Upper lobe of left lung (tissue), 6 donors: ENCODE measurements around the gene PRKAG2. TPM values are rescaled to one million over a fixed set of nuclear protein-coding genes. Genes with fewer than 3 reads are reported as not detected.
"Not testable (repeated sequence)": the region's sequence is repeated elsewhere in the genome, so short reads cannot be mapped to it uniquely, and the experiment has no call there.

ENCODE experiments used
- ATAC-seq, 2 donors: fragments of 200-7000 bp; cut with Tn5 transposase; one replicate each; pipeline ENCODE4 v1.9.1; 2022; ENCODE audit warnings: mild to moderate bottlenecking in 2 of 2, moderate library complexity in 2 of 2; ENCODE audit not compliant: low FRiP score in 2 of 2
- DNase-seq, 2 donors: peaks; one replicate each; pipeline ENCODE4 v3.0.0-alpha.2; 2019 to 2020
- H3K27ac ChIP-seq, 4 donors: fragments of 200-600 bp; sonication (generic); one replicate each; pipeline ENCODE4 v1.5.1; 2016 to 2019
- H3K27me3 ChIP-seq, 4 donors: fragments of 200-600 bp; sonication (generic); one replicate each; pipeline ENCODE4 v1.5.1; 2017 to 2019
- H3K36me3 ChIP-seq, 4 donors: fragments of 200-600 bp; sonication (generic); one replicate each; pipeline ENCODE4 v1.5.1; 2016 to 2019
- H3K4me1 ChIP-seq, 4 donors: fragments of 200-600 bp; sonication (generic); one replicate each; pipeline ENCODE4 v1.5.1; 2018 to 2019
- H3K4me3 ChIP-seq, 4 donors: fragments of 200-600 bp; sonication (generic); one replicate each; pipeline ENCODE4 v1.5.1; 2017 to 2019; ENCODE audit warnings: mild to moderate bottlenecking in 2 of 4, moderate library complexity in 1 of 4
- H3K9me3 ChIP-seq, 4 donors: fragments of 200-600 bp; sonication (generic); one replicate each; pipeline ENCODE4 v1.5.1; 2018 to 2019
- EP300 ChIP-seq, 4 donors: sonication (generic); formaldehyde crosslinking; IDR thresholded peaks; one replicate each; pipeline ENCODE4 v1.5.1; 2017; ENCODE audit warnings: antibody characterized with exemption in 4 of 4, control low read depth in 2 of 4
- POLR2A ChIP-seq, 4 donors: fragments of 450-650 bp; IDR thresholded peaks; one replicate each; pipeline ENCODE4 v1.5.1; 2016 to 2017; ENCODE audit warnings: antibody characterized with exemption in 4 of 4, mild to moderate bottlenecking in 2 of 4
- POLR2AphosphoS5 ChIP-seq, 2 donors: sonication (generic); formaldehyde crosslinking; IDR thresholded peaks; one replicate each; pipeline ENCODE4 v1.5.1; 2017; ENCODE audit warnings: antibody characterized with exemption in 2 of 2
- WGBS, 2 donors: methylation state at CpG; one replicate each; pipeline ENCODE4 v1.1.5; 2017 to 2018; 5-methylcytosine and 5-hydroxymethylcytosine counted together
- total RNA-seq, 6 donors: library from RNA; depleted of rRNA in 4 of 6; stranded (reverse); fragments of >200 nt in 4 of 6; gene quantifications; one replicate each; pipeline versions ENCODE4 v1.1.0 to v1.2.1, GENCODE V29; 2016 to 2021
- TF ChIP-seq, protein P1 (sequence below), 6 experiments: fragments of 450-650 bp in 4 of 6; fragments of 200-600 bp in 2 of 6; sonication (generic) in 2 of 6; IDR thresholded peaks; one replicate each; pipeline ENCODE4 v1.5.1; 2016 to 2019; ENCODE audit warnings: antibody characterized with exemption in 6 of 6
- donor health status: DM: no; HTN: no; CAD: no; lungs with moderate emphysema.
- donor health status: DM: no; HTN: yes; CAD: no; lungs with severe emphysema.

Gene PRKAG2
- total RNA-seq, 6 donors from 2014 or later: 20.6 to 68.1 (median 29.6) TPM

DNA sequence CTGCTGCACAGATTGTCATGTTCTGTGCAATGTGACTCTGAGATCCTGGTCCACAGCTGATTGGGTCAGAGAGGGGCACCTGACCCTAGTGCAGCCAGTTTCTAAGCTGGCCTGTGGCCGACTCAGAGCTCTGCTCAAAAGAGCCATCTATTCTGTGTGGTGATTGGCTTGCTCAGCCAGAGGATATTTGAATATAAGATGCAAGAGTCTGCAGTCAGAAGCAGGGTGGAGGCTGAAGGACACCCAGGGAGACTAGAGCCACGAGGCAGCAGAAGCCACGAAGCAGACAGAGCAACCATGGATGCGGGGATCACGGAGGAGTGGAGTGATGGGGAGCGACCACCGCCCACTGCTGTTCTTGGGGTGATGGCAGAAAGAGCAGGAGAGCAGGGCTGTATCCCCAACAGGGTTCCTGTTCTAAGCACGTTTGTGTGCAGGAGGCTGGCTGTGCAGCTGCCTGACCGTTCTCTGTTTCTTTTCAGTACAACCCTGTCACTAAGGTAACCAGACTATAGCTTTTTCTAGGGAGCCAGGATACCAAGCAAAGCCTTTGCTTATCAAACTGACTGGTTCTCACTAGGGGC, 337.7 kb downstream of the PRKAG2 start:
- Histone ChIP-seq H3K27ac (no peak overlapping the region), H3K4me3 (no peak overlapping the region), H3K36me3 (no peaks in the 10 kb centered on the region), H3K4me1 (peaks cover 0 to 3% (median 0%) of the 10 kb centered on the region in 4 donors), H3K9me3 (no peaks in the 10 kb centered on the region), H3K27me3 (no peaks in the 10 kb centered on the region)
- 74 to 79% methylated on average over 9 of the region's 9 CpGs for WGBS, 2 donors
- ATAC-seq: peak in 1 of 2 donors; percentile 23
- TF ChIP-seq, protein P1, sequence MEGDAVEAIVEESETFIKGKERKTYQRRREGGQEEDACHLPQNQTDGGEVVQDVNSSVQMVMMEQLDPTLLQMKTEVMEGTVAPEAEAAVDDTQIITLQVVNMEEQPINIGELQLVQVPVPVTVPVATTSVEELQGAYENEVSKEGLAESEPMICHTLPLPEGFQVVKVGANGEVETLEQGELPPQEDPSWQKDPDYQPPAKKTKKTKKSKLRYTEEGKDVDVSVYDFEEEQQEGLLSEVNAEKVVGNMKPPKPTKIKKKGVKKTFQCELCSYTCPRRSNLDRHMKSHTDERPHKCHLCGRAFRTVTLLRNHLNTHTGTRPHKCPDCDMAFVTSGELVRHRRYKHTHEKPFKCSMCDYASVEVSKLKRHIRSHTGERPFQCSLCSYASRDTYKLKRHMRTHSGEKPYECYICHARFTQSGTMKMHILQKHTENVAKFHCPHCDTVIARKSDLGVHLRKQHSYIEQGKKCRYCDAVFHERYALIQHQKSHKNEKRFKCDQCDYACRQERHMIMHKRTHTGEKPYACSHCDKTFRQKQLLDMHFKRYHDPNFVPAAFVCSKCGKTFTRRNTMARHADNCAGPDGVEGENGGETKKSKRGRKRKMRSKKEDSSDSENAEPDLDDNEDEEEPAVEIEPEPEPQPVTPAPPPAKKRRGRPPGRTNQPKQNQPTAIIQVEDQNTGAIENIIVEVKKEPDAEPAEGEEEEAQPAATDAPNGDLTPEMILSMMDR (IDR thresholded peaks at IDR 0.05): no peak
- TF ChIP-seq POLR2AphosphoS5 (IDR thresholded peaks at IDR 0.05): no peak
- no peak for TF ChIP-seq POLR2A (IDR thresholded peaks at IDR 0.05)
- no peak for TF ChIP-seq EP300 (IDR thresholded peaks at IDR 0.05)
- DNase-seq: no peak

DNA sequence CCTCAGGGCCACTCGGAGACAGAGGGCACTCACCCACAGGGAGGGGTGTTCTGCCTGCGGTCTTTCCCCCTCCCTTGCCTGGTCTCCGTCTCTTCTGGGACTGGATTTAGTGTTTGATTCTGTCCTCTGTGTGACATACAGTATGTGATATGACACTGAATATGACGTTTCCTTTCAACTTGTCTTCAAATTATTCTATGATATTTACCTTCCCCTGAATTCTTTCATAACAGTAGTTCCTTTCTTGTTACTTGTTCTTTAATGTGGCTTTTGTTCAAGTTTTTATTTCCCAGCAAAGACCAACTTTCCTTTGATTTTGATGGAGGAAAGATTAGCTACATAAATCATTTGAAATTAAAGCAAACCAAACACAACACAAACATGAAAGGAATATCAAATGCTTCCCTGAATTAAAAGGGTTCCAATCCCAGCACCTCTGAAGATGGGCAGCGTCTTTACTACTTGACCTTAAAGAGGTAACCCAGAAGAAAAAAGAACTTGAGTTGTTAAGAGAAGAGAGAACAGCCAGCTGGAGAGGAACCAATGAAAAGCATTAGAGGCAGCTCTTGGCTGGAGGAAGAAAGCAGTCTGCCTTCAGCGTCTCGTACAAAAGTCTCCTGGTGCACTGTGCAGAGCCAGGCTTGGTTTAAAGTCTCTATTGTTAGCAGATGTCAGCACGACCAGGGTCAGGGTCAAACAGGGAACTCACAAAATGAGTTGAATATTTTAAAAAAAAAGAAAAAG, 338.9 kb downstream of the PRKAG2 start:
- 28 to 36% methylated on average over 8 of the region's 8 CpGs for WGBS, 2 donors
- DNase-seq: no peak
- ATAC-seq: peak in 1 of 2 donors; percentile 81
- Histone ChIP-seq H3K36me3 (no peaks in the 10 kb centered on the region), H3K27ac (no peak overlapping the region), H3K27me3 (no peaks in the 10 kb centered on the region), H3K4me3 (no peak overlapping the region), H3K4me1 (peaks cover 0 to 3% (median 0%) of the 10 kb centered on the region in 4 donors), H3K9me3 (no peaks in the 10 kb centered on the region)
- no peak for TF ChIP-seq EP300 (IDR thresholded peaks at IDR 0.05)
- TF ChIP-seq, protein P1 (IDR thresholded peaks at IDR 0.05): no peak
- TF ChIP-seq POLR2A (IDR thresholded peaks at IDR 0.05): no peak
- no peak for TF ChIP-seq POLR2AphosphoS5 (IDR thresholded peaks at IDR 0.05)

DNA sequence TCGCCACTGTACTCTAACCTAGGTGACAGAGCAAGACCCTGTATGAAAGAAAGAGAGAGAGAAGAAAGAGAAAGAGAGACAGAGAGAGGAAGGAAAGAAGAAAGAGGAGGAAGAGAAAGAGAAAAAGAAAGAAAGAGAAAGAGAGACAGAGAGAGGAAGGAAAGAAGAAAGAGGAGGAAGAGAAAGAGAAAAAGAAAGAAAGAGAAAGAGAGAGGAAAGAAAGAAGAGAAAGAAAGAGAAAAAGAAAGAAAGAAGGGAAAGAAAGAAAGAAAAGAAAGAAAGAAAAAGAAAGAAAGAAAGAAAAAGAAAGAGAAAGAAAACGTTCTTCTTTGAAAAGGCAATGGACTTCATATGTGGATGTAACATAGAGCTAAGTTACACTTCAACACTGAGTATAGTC, 340.7 kb downstream of the PRKAG2 start:
- not testable (repeated sequence) for H3K36me3 ChIP-seq, DNase-seq, H3K27ac ChIP-seq, H3K4me1 ChIP-seq, ATAC-seq, H3K27me3 ChIP-seq, H3K4me3 ChIP-seq, H3K9me3 ChIP-seq
- 93 to 98% methylated on average over 2 of the region's 2 CpGs for WGBS, 2 donors

DNA sequence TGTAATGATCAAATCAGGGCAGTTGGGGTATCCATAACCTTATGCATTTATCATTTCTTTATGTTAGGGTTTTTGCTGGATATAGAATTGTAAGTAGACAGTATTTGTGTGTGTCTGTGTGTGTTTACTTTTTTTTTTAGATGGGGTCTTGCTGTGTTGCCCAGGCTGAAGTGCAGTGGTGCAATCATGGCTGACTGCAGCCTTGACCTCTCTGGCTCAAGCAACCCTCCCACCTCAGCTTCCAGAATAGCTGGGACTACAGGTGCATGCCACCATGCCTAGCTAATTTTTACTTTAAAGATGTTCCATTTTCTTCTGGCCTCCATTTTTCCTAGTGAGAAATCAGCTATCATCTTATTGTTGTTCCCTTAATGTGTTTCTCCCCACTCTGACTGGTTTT, 347.1 kb downstream of the PRKAG2 start:
- Histone ChIP-seq H3K9me3 (peaks cover 4 to 14% (median 8%) of the 10 kb centered on the region in 4 donors), H3K4me1 (no peaks in the 10 kb centered on the region), H3K4me3 (no peak overlapping the region), H3K36me3 (no peaks in the 10 kb centered on the region), H3K27ac (no peak overlapping the region), H3K27me3 (no peaks in the 10 kb centered on the region)
- DNase-seq: no peak
- ATAC-seq: no peak
- TF ChIP-seq, protein P1 (IDR thresholded peaks at IDR 0.05): no peak
- TF ChIP-seq POLR2A (IDR thresholded peaks at IDR 0.05) (no peak), POLR2AphosphoS5 (IDR thresholded peaks at IDR 0.05) (no peak), EP300 (IDR thresholded peaks at IDR 0.05) (no peak)

DNA sequence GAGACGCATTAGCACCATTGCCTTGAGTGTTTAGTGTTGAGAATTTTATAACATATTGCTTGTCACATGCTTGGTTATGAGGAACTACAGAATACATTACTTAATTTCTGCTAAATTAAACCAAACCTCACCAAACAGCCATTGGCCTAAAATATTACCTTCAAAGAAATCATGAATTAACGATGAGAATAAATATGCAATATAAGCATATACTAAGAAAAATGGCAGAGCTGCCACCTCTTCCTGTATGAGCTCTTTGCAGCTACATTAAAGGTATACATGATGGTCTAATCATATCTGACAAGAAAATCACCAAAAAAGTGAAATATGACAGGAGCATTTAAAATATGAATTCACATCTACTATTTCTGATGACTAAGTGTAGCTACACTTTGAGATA, 352.1 kb downstream of the PRKAG2 start:
- no peak for ATAC-seq
- peaks cover 5 to 9% (median 7%) of the 10 kb centered on the region in 4 donors for H3K4me1 ChIP-seq
- TF ChIP-seq POLR2AphosphoS5 (IDR thresholded peaks at IDR 0.05) (no peak), POLR2A (IDR thresholded peaks at IDR 0.05) (no peak), EP300 (IDR thresholded peaks at IDR 0.05) (no peak)
- TF ChIP-seq, protein P1 (IDR thresholded peaks at IDR 0.05): no peak
- H3K27me3 ChIP-seq: no peaks in the 10 kb centered on the region
- no peak for DNase-seq
- H3K36me3 ChIP-seq: no peaks in the 10 kb centered on the region
- WGBS, 2 donors: 89 to 95% methylated on average over 2 of the region's 2 CpGs
- no peak overlapping the region for H3K4me3 ChIP-seq
- H3K9me3 ChIP-seq: peaks cover 0 to 2% (median 0%) of the 10 kb centered on the region in 4 donors
- no peak overlapping the region for H3K27ac ChIP-seq
